IPS-18a (cell line): ENCODE results near the gene SIRT2.
"Not testable (repeated sequence)": the region's sequence is repeated elsewhere in the genome, so short reads cannot be mapped to it uniquely, and the experiment has no call there.

Experiments used
- H3K27ac ChIP-seq: one replicate; pipeline ENCODE4 v1.5.1; 2013; ENCODE audit warnings: low read length
- H3K27me3 ChIP-seq: one replicate; pipeline ENCODE4 v1.6.1; 2013; ENCODE audit warnings: mild to moderate bottlenecking, low read length; ENCODE audit not compliant: control insufficient read depth, insufficient read depth
- H3K36me3 ChIP-seq: one replicate; pipeline ENCODE4 v1.6.1; 2013; ENCODE audit warnings: low read depth, low read length; ENCODE audit not compliant: control insufficient read depth
- H3K4me1 ChIP-seq: one replicate; pipeline ENCODE4 v1.6.1; 2013; ENCODE audit warnings: low read depth, low read length; ENCODE audit not compliant: control insufficient read depth
- H3K4me3 ChIP-seq: one replicate; pipeline ENCODE4 v1.5.1; 2013; ENCODE audit warnings: low read length
- H3K9ac ChIP-seq: one replicate; pipeline ENCODE4 v1.6.1; 2013; ENCODE audit warnings: mild to moderate bottlenecking, low read length, moderate library complexity
- H3K9me3 ChIP-seq: one replicate; pipeline ENCODE4 v1.6.1; 2013; ENCODE audit warnings: low read depth, low read length; ENCODE audit not compliant: control insufficient read depth

Gene SIRT2

GRCh38 chr19:38899447-38900201, at the start of gene SIRT2, which contains the start of gene NFKBIB:
TSS of gene SIRT2 (minus strand) at chr19:38899618. CDS start at chr19:38899521, 97 bp downstream.
TSS of gene NFKBIB (plus strand) at chr19:38899969. CDS start at chr19:38900033, 64 bp downstream.
- Histone ChIP-seq H3K4me3 (peak within 1 kb of the TSS; percentile 95), H3K9me3 (no peaks in the 10 kb centered on the region), H3K9ac (peak within 1 kb of the TSS; percentile 88), H3K36me3 (no peaks in the 10 kb centered on the region), H3K27me3 (peaks cover 10% of the 10 kb centered on the region), H3K4me1 (peaks cover 4% of the 10 kb centered on the region), H3K27ac (peak within 1 kb of the TSS; percentile 86)

DNA sequence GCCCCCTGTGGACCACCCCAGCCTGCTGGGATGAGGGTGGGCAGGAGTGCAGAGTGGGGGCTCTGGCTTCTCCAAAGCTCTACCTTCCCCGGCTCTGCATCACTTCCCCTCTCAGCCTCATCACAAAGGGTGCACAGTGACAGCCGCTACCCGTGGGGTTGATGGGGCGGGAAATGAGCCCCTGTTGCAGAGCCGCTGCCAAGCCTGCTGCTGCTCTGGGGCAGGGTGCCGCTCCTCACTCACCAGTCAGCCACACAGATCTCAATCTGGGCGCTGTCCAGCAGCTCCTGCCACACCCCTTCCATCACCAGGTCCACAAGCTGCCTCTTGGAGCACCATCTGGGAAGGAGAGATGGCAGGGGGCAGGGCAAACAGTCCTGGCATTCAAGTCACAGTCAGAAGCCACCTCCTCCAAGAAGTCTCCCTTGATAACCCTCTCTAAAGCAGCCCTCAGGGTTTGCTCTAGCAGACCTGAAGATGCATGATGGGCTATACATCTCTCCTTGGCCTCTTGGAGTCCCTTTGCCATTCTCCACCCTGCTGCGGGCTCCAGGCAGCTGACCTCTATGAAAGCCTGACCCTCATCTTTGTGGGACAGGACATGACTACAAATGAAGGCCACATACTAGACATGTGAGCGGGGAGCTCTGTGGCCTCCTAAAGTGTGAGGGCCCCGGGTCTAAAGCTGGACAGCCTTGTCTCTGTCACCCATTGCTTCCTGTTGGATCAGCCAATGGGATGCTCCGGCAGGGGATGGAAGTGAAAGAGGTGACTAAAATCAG, 47.0 kb upstream of the SIRT2 start:
- no peak overlapping the region for H3K27ac ChIP-seq
- H3K27me3 ChIP-seq, result no peaks in the 10 kb centered on the region
- H3K4me1 ChIP-seq, result no peaks in the 10 kb centered on the region
- H3K4me3 ChIP-seq, result no peak overlapping the region
- no peak overlapping the region for H3K9ac ChIP-seq
- H3K9me3 ChIP-seq, result no peaks in the 10 kb centered on the region
- H3K36me3 ChIP-seq, result no peaks in the 10 kb centered on the region

DNA sequence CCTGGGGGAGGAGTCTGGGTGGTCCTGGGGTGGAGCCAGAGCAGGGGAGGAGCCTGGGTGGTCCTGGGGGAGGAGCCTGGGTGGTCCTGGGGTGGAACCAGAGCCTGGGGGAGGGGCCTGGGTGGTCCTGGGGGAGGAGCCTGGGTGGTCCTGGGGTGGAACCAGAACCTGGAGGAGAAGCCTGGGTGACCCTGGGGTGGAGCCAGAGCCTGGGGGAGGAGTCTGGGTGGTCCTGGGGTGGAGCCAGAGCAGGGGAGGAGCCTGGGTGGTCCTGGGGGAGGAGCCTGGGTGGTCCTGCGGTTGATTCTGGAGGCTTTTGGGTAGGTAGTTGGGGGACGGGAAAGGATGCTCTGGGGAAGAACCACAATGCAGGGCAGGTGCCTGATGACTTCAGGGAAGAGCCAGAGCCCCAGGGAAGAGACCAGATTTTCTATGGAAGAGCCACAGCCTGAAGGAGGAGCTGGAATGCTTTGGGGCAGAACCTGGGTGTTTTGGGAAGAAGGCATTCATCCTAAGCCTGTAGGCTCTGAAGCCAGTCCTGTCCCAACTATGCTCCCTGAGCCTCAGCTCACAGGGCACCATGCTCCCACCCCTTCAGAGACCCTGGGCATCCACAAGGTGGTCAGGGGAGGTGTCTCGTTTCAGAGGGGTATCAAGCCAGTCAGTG, 46.3 kb upstream of the SIRT2 start:
- no peak overlapping the region for H3K27ac ChIP-seq
- H3K9me3 ChIP-seq, result no peaks in the 10 kb centered on the region
- H3K27me3 ChIP-seq, result no peaks in the 10 kb centered on the region
- no peak overlapping the region for H3K4me3 ChIP-seq
- H3K4me1 ChIP-seq, result no peaks in the 10 kb centered on the region
- H3K36me3 ChIP-seq, result no peaks in the 10 kb centered on the region
- H3K9ac ChIP-seq, result no peak overlapping the region

DNA sequence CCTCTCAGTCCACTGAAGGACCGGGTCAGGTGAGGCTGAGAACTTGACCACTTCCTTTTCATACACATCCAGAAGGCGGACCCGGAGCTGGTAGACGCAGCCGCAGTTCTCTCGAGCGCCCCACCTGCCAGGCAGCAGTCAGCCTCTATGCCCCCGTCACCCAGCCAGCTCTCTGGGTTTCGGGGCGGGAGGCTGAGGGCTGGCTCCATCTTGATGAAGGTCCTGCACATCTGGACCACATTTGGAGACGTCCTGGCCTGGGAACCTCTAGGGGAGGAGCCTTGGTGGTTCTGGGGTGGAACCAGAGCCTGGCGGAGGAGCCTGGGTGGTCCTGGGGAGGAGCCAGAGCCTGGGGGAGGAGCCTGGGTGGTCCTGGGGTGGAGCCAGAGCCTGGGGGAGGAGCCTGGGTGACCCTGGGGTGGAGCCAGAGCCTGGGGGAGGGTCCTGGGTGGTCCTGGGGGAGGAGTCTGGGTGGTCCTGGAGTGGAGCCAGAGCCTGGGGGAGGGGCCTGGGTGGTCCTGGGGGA, 45.6 kb upstream of the SIRT2 start:
- Histone ChIP-seq H3K9ac (no peak overlapping the region), H3K4me1 (no peaks in the 10 kb centered on the region), H3K27me3 (no peaks in the 10 kb centered on the region), H3K4me3 (no peak overlapping the region), H3K36me3 (no peaks in the 10 kb centered on the region), H3K9me3 (no peaks in the 10 kb centered on the region), H3K27ac (no peak overlapping the region)

DNA sequence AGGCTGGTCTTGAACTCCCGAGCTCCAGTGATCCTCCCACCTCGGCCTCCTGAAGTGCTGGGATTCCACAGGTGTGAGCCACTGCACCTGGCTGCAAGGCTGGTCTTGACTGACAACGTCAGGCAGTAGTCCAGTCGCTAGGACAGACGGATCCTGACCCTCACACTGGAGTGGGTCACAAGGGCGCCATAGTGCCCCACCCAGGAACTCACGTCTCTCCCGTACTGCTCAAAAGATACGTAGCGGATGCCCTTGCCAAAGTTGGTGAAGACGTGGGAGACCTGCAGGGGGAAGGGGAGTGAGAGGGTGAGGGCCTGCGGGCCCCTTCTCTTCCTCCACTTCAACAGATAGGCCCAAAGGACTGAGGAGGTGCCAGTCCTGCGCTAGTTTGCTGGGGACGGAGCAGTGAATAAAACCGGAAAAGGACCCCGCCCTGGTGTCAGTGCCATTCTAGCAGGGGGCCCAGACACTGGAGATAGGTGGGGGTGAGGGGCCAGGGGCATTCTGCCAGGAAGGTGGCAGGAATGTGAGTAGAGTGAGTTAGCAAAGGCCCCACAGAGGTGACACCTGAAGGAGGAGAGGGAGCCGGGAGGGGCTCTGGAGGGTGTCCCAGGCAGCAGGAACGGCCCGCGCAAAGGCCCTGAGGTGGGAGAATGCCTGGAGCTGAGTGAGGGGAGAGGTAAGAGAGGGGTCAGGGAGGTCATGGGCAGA, 43.2 kb upstream of the SIRT2 start:
- H3K36me3 ChIP-seq, result no peaks in the 10 kb centered on the region
- no peaks in the 10 kb centered on the region for H3K27me3 ChIP-seq
- no peak overlapping the region for H3K4me3 ChIP-seq
- H3K27ac ChIP-seq, result no peak overlapping the region
- H3K4me1 ChIP-seq, result no peaks in the 10 kb centered on the region
- no peaks in the 10 kb centered on the region for H3K9me3 ChIP-seq
- no peak overlapping the region for H3K9ac ChIP-seq

- no peaks in the 10 kb centered on the region for H3K9me3 ChIP-seq
- no peak overlapping the region for H3K9ac ChIP-seq
- H3K36me3 ChIP-seq, result no peaks in the 10 kb centered on the region
- H3K4me1 ChIP-seq, result no peaks in the 10 kb centered on the region
- no peak overlapping the region for H3K4me3 ChIP-seq
- H3K27ac ChIP-seq, result no peak overlapping the region
- no peaks in the 10 kb centered on the region for H3K27me3 ChIP-seq
Measured at GRCh38 chr19:38941979-38942378, 42.6 kb upstream of the SIRT2 start.

DNA sequence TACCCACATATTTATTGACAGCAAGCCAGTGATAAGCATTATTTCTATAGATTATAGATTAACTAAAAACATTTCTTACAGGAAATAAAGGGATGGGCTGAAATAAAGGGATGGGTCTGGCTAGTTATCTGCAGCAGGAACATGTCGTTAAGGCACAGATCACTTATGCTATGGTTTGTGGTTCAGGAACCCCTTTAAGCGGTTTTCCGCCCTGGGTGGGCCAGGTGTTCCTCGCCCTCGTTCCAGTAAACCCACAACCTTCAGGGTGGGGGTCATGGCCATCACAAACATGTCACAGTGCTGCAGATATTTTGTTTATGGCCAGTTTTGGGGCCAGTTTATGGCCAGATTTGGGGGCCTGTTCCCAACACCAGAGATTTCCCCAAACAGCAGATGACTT, 42.0 kb upstream of the SIRT2 start:
- H3K4me3 ChIP-seq, H3K27me3 ChIP-seq, H3K9me3 ChIP-seq, H3K9ac ChIP-seq, H3K27ac ChIP-seq, H3K36me3 ChIP-seq, H3K4me1 ChIP-seq: not testable (repeated sequence)

- Histone ChIP-seq H3K27ac (no peak overlapping the region), H3K9me3 (peaks cover 4% of the 10 kb centered on the region), H3K4me1 (no peaks in the 10 kb centered on the region), H3K4me3 (no peak overlapping the region), H3K9ac (no peak overlapping the region), H3K36me3 (no peaks in the 10 kb centered on the region), H3K27me3 (no peaks in the 10 kb centered on the region)
Measured at GRCh38 chr19:38939957-38940356, 40.5 kb upstream of the SIRT2 start.

GRCh38 chr19:38933544-38933943, 34.1 kb upstream of the SIRT2 start:
- Histone ChIP-seq H3K27me3 (no peaks in the 10 kb centered on the region), H3K4me3 (no peak overlapping the region), H3K4me1 (no peaks in the 10 kb centered on the region), H3K36me3 (no peaks in the 10 kb centered on the region), H3K9me3 (peaks cover 4% of the 10 kb centered on the region), H3K9ac (no peak overlapping the region), H3K27ac (no peak overlapping the region)

GRCh38 chr19:38932425-38933179, 33.2 kb upstream of the SIRT2 start:
- Histone ChIP-seq H3K9ac (no peak overlapping the region), H3K9me3 (peaks cover 4% of the 10 kb centered on the region), H3K36me3 (no peaks in the 10 kb centered on the region), H3K4me1 (no peaks in the 10 kb centered on the region), H3K4me3 (no peak overlapping the region), H3K27me3 (no peaks in the 10 kb centered on the region), H3K27ac (no peak overlapping the region)
